Vagina (tissue), 2 donors: Measurements from ENCODE around the gene NDUFS7. TPM values are rescaled to one million over a fixed set of nuclear protein-coding genes. Genes with fewer than 3 reads are reported as not detected.

Experiments
- DNase-seq, 2 donors: peaks; one replicate each; pipeline ENCODE4 v3.0.0-alpha.2; 2017; ENCODE audit errors: extremely low spot score in 2 of 2
- H3K27ac ChIP-seq: fragments of 200-600 bp; sonication (generic); one replicate; pipeline ENCODE4 v1.5.1; 2019
- H3K27me3 ChIP-seq: fragments of 200-600 bp; sonication (generic); one replicate; pipeline ENCODE4 v1.5.1; 2019
- H3K36me3 ChIP-seq, 2 donors: fragments of 200-600 bp; sonication (generic); one replicate each; pipeline ENCODE4 v1.5.1; 2017 to 2019
- H3K4me1 ChIP-seq: fragments of 200-600 bp; sonication (generic); one replicate; pipeline ENCODE4 v1.5.1; 2019
- H3K4me3 ChIP-seq, 2 donors: fragments of 200-600 bp; sonication (generic); 1 replicate in 1 of 2; 2 replicates in 1 of 2; pipeline ENCODE4 v1.5.1; 2016 to 2019
- H3K9me3 ChIP-seq: fragments of 200-600 bp; sonication (generic); one replicate; pipeline ENCODE4 v1.5.1; 2019
- CTCF ChIP-seq, 3 experiments: fragments of 450-650 bp in 2 of 3; fragments of 200-600 bp in 1 of 3; sonication (generic) in 1 of 3; IDR thresholded peaks; one replicate each; pipeline ENCODE4 v1.5.1; 2017 to 2019; ENCODE audit warnings: antibody characterized with exemption in 3 of 3, mild to moderate bottlenecking in 2 of 3, moderate library complexity in 2 of 3
- POLR2A ChIP-seq, 2 donors: fragments of 450-650 bp; IDR thresholded peaks; one replicate each; pipeline ENCODE4 v1.6.1; 2017; ENCODE audit warnings: antibody characterized with exemption in 2 of 2, mild to moderate bottlenecking in 2 of 2, moderate library complexity in 2 of 2
- POLR2AphosphoS5 ChIP-seq, 2 donors: sonication (generic); formaldehyde crosslinking; IDR thresholded peaks; one replicate each; pipeline ENCODE4 v1.9.0; 2017; ENCODE audit warnings: antibody characterized with exemption in 2 of 2, mild to moderate bottlenecking in 2 of 2, low read depth in 1 of 2; ENCODE audit not compliant: insufficient read depth in 1 of 2
- intact Hi-C: fragments of 100-400 bp; cut with DNase I; formaldehyde crosslinking; loops from one replicate; pipeline ENCODE4 v1.15.1; 2023
- total RNA-seq: library from RNA; depleted of rRNA; stranded (reverse); fragments of >200 nt; gene quantifications from one replicate; pipeline ENCODE4 v1.2.3, GENCODE V29; 2016

Gene NDUFS7
- total RNA-seq, 1 donor from 2014 or later = 141 TPM

GRCh38 chr19:1416014-1416841 is 32.5 kb downstream of the NDUFS7 start:
- no peaks in the 10 kb centered on the region for H3K27me3 ChIP-seq
- TF ChIP-seq POLR2A (IDR thresholded peaks at IDR 0.05) (no peak), POLR2AphosphoS5 (IDR thresholded peaks at IDR 0.05; ENCODE audit: insufficient read depth in 1 of 2, low read depth in 1 of 2) (no peak), CTCF (IDR thresholded peaks at IDR 0.05) (no peak)
- intact Hi-C loops = no loop called here
- H3K27ac ChIP-seq = peak overlapping the region; percentile 87
- no peak for DNase-seq
- peaks cover 0 to 24% of the 10 kb centered on the region in 2 donors for H3K36me3 ChIP-seq
- no peaks in the 10 kb centered on the region for H3K9me3 ChIP-seq
- H3K4me3 ChIP-seq = peak overlapping the region; percentile 12 to 16
- peaks cover 72% of the 10 kb centered on the region for H3K4me1 ChIP-seq

GRCh38 chr19:1417145-1417544 is 33.4 kb downstream of the NDUFS7 start:
- TF ChIP-seq CTCF (IDR thresholded peaks at IDR 0.05) (no peak), POLR2A (IDR thresholded peaks at IDR 0.05) (no peak), POLR2AphosphoS5 (IDR thresholded peaks at IDR 0.05; ENCODE audit: insufficient read depth in 1 of 2, low read depth in 1 of 2) (no peak)
- no peak overlapping the region for H3K4me3 ChIP-seq
- H3K27ac ChIP-seq = peak overlapping the region; percentile 87
- intact Hi-C loops = no loop called here
- H3K4me1 ChIP-seq = peaks cover 63% of the 10 kb centered on the region
- H3K36me3 ChIP-seq = peaks cover 0 to 33% of the 10 kb centered on the region in 2 donors
- H3K9me3 ChIP-seq = no peaks in the 10 kb centered on the region
- no peak for DNase-seq
- no peaks in the 10 kb centered on the region for H3K27me3 ChIP-seq

GRCh38 chr19:1417681-1418495 is 34.2 kb downstream of the NDUFS7 start:
- Histone ChIP-seq H3K4me1 (peaks cover 55% of the 10 kb centered on the region), H3K27ac (no peak overlapping the region), H3K9me3 (no peaks in the 10 kb centered on the region), H3K27me3 (no peaks in the 10 kb centered on the region), H3K4me3 (no peak overlapping the region), H3K36me3 (peaks cover 0 to 40% of the 10 kb centered on the region in 2 donors)
- intact Hi-C loops = no loop called here
- DNase-seq = no peak
- no peak for TF ChIP-seq POLR2A (IDR thresholded peaks at IDR 0.05)
- no peak for TF ChIP-seq CTCF (IDR thresholded peaks at IDR 0.05)
- TF ChIP-seq POLR2AphosphoS5 (IDR thresholded peaks at IDR 0.05; ENCODE audit: insufficient read depth in 1 of 2, low read depth in 1 of 2) = no peak

GRCh38 chr19:1418496-1418775 is 34.7 kb downstream of the NDUFS7 start:
- TF ChIP-seq POLR2A (IDR thresholded peaks at IDR 0.05) (no peak), CTCF (IDR thresholded peaks at IDR 0.05) (no peak), POLR2AphosphoS5 (IDR thresholded peaks at IDR 0.05; ENCODE audit: insufficient read depth in 1 of 2, low read depth in 1 of 2) (no peak)
- DNase-seq = no peak
- no peaks in the 10 kb centered on the region for H3K27me3 ChIP-seq
- H3K4me3 ChIP-seq = no peak overlapping the region
- peaks cover 0 to 43% of the 10 kb centered on the region in 2 donors for H3K36me3 ChIP-seq
- no peak overlapping the region for H3K27ac ChIP-seq
- H3K4me1 ChIP-seq = peaks cover 50% of the 10 kb centered on the region
- intact Hi-C loops = no loop called here
- H3K9me3 ChIP-seq = no peaks in the 10 kb centered on the region
